ENCODE measurements around the gene NUMBL. TPM values are rescaled to one million over a fixed set of nuclear protein-coding genes. Genes with fewer than 3 reads are reported as not detected.

Gene NUMBL
- total RNA-seq, 1 experiment from 2014 or later = 41.7 TPM

DNA sequence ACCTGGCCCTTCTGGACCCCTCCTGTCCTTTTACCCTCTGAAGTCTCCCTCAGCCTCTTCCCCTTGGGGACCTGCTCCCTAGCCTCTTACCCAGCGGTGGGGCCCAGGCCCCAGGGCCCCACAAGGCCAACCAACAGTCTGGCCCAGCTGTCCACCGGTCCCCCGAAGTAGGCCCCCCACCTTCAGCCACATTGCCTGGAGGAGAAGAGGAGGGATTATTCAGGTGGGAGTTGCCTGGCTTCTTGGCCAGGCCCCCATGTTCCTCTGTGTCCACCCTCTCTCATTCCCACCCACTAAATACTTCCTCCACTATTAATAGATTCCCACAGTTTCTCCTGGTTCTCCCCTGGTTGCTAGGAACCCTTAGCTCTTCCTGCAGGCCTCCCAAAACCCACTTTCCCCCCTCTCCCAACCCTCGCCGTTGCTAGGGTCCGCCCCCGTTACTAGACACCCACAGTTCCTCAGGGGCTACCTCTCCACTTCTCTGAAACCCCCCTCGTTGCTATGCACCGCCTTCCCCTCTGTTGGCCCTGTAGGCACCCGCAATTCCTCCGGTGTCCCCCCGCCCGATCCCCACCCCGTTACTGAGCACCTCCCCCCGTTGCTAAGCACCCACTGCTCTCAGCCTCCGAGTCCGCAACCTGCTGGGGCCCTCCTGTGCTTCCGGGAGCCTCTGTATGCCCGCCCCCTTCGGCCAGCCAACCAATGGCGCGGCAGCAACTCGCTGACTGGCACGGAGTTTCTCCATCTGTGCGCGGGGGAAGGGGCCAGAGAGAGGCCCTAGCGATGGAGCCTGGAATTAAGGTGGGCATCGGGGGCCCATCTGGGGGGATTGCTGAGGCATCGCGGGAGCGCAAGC is 24.2 kb upstream of the NUMBL start:
- ChIA-PET POLR2A (no interaction called here), RAD21 (ENCODE audit: low non-redundant PET in 1 of 2, low total read pairs in 2 of 2, uncharacterized antibody in 2 of 2, unreplicated experiment in 2 of 2) (no interaction called here), CTCF (no interaction called here)
- H3K27me3 ChIP-seq (ENCODE audit: insufficient read depth, low read length) = no peaks in the 10 kb centered on the region
- peaks cover 29% of the 10 kb centered on the region for H3K79me2 ChIP-seq (ENCODE audit: insufficient read depth, low read length)
- peak overlapping the region; percentile 92 for H3K27ac ChIP-seq (ENCODE audit: low read depth, low read length)
- peak overlapping the region; percentile 95 for H3K9ac ChIP-seq (ENCODE audit: low read length)
- peaks cover 0 to 3% of the 10 kb centered on the region in 2 experiments; a peak in 2 of 4 replicates for H3K36me3 ChIP-seq (ENCODE audit: control insufficient read depth in 1 of 2, insufficient read depth in 2 of 2, low read length in 2 of 2)
- intact Hi-C loops (cut with micrococcal nuclease) = loop anchor here (1.0 to 5.0 kb wide), 2 partner anchors 48 to 83 kb away; partner anchors contain the start of gene EGLN2
- no TSS peak for BruUV-seq (replicated peaks)
- ATAC-seq (peak; percentile 71), DNase-seq (ENCODE audit: low read depth, low spot score) (no peak)
- no peaks in the 10 kb centered on the region for H3K9me2 ChIP-seq (ENCODE audit: insufficient read depth)
- H2AFZ ChIP-seq (ENCODE audit: low read depth, low read length, poor library complexity, severe bottlenecking) = no peak overlapping the region
- H3K4me1 ChIP-seq (ENCODE audit: control insufficient read depth in 1 of 2, insufficient read depth in 2 of 2, low read length in 2 of 2) = peaks cover 10 to 50% of the 10 kb centered on the region in 2 experiments
- peak overlapping the region; percentile 63 to 84 for H3K4me3 ChIP-seq (replicated peaks in 1 of 2; ENCODE audit: low read depth in 1 of 2, low read length in 2 of 2)
- H3K9me3 ChIP-seq (ENCODE audit: control insufficient read depth in 1 of 2, insufficient read depth in 1 of 2, low read depth in 1 of 2, low read length in 2 of 2) = no peaks in the 10 kb centered on the region
- peak overlapping the region; percentile 97 for H3K4me2 ChIP-seq (ENCODE audit: low read length)
- H4K20me1 ChIP-seq (ENCODE audit: insufficient read depth) = no peaks in the 10 kb centered on the region
- TF ChIP-seq, protein P1, sequence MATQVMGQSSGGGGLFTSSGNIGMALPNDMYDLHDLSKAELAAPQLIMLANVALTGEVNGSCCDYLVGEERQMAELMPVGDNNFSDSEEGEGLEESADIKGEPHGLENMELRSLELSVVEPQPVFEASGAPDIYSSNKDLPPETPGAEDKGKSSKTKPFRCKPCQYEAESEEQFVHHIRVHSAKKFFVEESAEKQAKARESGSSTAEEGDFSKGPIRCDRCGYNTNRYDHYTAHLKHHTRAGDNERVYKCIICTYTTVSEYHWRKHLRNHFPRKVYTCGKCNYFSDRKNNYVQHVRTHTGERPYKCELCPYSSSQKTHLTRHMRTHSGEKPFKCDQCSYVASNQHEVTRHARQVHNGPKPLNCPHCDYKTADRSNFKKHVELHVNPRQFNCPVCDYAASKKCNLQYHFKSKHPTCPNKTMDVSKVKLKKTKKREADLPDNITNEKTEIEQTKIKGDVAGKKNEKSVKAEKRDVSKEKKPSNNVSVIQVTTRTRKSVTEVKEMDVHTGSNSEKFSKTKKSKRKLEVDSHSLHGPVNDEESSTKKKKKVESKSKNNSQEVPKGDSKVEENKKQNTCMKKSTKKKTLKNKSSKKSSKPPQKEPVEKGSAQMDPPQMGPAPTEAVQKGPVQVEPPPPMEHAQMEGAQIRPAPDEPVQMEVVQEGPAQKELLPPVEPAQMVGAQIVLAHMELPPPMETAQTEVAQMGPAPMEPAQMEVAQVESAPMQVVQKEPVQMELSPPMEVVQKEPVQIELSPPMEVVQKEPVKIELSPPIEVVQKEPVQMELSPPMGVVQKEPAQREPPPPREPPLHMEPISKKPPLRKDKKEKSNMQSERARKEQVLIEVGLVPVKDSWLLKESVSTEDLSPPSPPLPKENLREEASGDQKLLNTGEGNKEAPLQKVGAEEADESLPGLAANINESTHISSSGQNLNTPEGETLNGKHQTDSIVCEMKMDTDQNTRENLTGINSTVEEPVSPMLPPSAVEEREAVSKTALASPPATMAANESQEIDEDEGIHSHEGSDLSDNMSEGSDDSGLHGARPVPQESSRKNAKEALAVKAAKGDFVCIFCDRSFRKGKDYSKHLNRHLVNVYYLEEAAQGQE (IDR thresholded peaks at IDR 0.05; ENCODE audit: low read depth) = no peak
- TF ChIP-seq SP1 (IDR thresholded peaks at IDR 0.05; ENCODE audit: low read depth) = peak; percentile 83
- TF ChIP-seq EGR1 (IDR thresholded peaks at IDR 0.05; ENCODE audit: low read depth) = 0 out of 2 replicates have a peak, but pooled peaks have one; percentile 14
- TF ChIP-seq POLR2AphosphoS5 (IDR thresholded peaks at IDR 0.05; ENCODE audit: low read depth, low read length) = peak; percentile 36; the same call in 1 of the 2 replicates
- TF ChIP-seq ELF1 (IDR thresholded peaks at IDR 0.05; ENCODE audit: borderline replicate concordance, low read depth) = no peak; the same call in 1 of the 2 replicates

Measured in HCT116 (cell line).